IMR-90 (cell line): Measurements from ENCODE around the gene DTD1. TPM values are rescaled to one million over a fixed set of nuclear protein-coding genes. Genes with fewer than 3 reads are reported as not detected.

Experiments
- ATAC-seq: fragments of 200-7000 bp; cut with Tn5 transposase; 2 replicates; pipeline ENCODE4 v1.9.1; 2020; ENCODE audit warnings: low read depth, mild to moderate bottlenecking, moderate library complexity
- BruUV-seq: library from RNA; stranded (reverse); fragments of 400-500 nt; replicated peaks from 2 replicates; lab custom pipeline; 2021; lab: Mats Ljungman, UMichigan
- CTCF ChIA-PET: fragments of 300-600 bp; formaldehyde crosslinking; extraction: SDS; loops from one replicate; lab custom pipeline; 2021; ENCODE audit warnings: antibody characterized with exemption; lab: Yijun Ruan, JAX
- POLR2A ChIA-PET: fragments of 300-600 bp; sonication (Branson Sonifier 250); formaldehyde crosslinking; loops from one replicate; lab custom pipeline; 2022; ENCODE audit warnings: antibody characterized with exemption; ENCODE audit not compliant: unreplicated experiment; lab: Charles Lee
- DNase-seq: peaks from one replicate; pipeline ENCODE4 v3.0.0; 2013
- H2AFZ ChIP-seq: replicated peaks from 2 replicates; pipeline ENCODE3; 2013; ENCODE audit warnings: low read length, mild to moderate bottlenecking; ENCODE audit not compliant: poor library complexity
- H2AK5ac ChIP-seq: 2 replicates; pipeline ENCODE4 v1.6.1; 2013; ENCODE audit warnings: low read depth, low read length, inconsistent platforms
- H2AK9ac ChIP-seq: replicated peaks from 2 replicates; pipeline ENCODE3; 2013; ENCODE audit warnings: mild to moderate bottlenecking, low read depth, low read length, moderate library complexity; ENCODE audit not compliant: poor library complexity
- H2BK120ac ChIP-seq: 2 replicates; pipeline ENCODE4 v1.6.1; 2013; ENCODE audit warnings: low read depth, low read length, inconsistent platforms
- H2BK15ac ChIP-seq: 3 replicates; pipeline ENCODE4 v1.6.1; 2013; ENCODE audit warnings: low read depth, low read length, inconsistent platforms
- H2BK20ac ChIP-seq: 2 replicates; pipeline ENCODE4 v1.6.1; 2013; ENCODE audit warnings: low read depth, mild to moderate bottlenecking, inconsistent platforms, low read length, moderate library complexity
- H2BK5ac ChIP-seq: 2 replicates; pipeline ENCODE4 v1.6.1; 2013; ENCODE audit warnings: mild to moderate bottlenecking, low read depth, low read length, inconsistent platforms; ENCODE audit not compliant: poor library complexity, severe bottlenecking
- H3K14ac ChIP-seq: replicated peaks from 2 replicates; pipeline ENCODE4 v1.6.1; 2013; ENCODE audit warnings: low read depth, low read length, inconsistent platforms
- H3K18ac ChIP-seq: 2 replicates; pipeline ENCODE4 v1.6.1; 2013; ENCODE audit warnings: low read depth, low read length, control low read depth
- H3K23ac ChIP-seq: 2 replicates; pipeline ENCODE4 v1.6.1; 2013; ENCODE audit warnings: low read depth, low read length, inconsistent platforms
- H3K27ac ChIP-seq: 2 replicates; pipeline ENCODE4 v1.5.1; 2013; ENCODE audit warnings: mild to moderate bottlenecking, control low read depth, low read length; ENCODE audit not compliant: insufficient read depth
- H3K27me3 ChIP-seq: 2 replicates; pipeline ENCODE4 v1.6.1; 2013; ENCODE audit warnings: low read length; ENCODE audit not compliant: control insufficient read depth, insufficient read depth
- H3K36me3 ChIP-seq: 2 replicates; pipeline ENCODE4 v1.6.1; 2013; ENCODE audit warnings: low read length, mixed read lengths; ENCODE audit not compliant: control insufficient read depth, insufficient read depth
- H3K4ac ChIP-seq: 2 replicates; pipeline ENCODE4 v1.6.1; 2013; ENCODE audit warnings: low read depth, low read length, inconsistent platforms
- H3K4me1 ChIP-seq: 2 replicates; pipeline ENCODE4 v1.6.1; 2013; ENCODE audit warnings: low read length, mixed read lengths; ENCODE audit not compliant: control insufficient read depth, insufficient read depth
- H3K4me2 ChIP-seq: 2 replicates; pipeline ENCODE4 v1.6.1; 2013; ENCODE audit warnings: low read depth, mild to moderate bottlenecking, control low read depth, low read length, moderate library complexity
- H3K4me3 ChIP-seq: 2 replicates; pipeline ENCODE4 v1.5.1; 2013; ENCODE audit warnings: low read depth, mild to moderate bottlenecking, control low read depth, low read length, moderate library complexity; ENCODE audit not compliant: insufficient read depth
- H3K56ac ChIP-seq: 2 replicates; pipeline ENCODE4 v1.6.1; 2013; ENCODE audit warnings: low read length, inconsistent platforms; ENCODE audit not compliant: insufficient read depth; ENCODE audit errors: extremely low read depth
- H3K79me1 ChIP-seq, 2 experiments: 2 replicates each; pipeline ENCODE4 v1.6.1; 2013; ENCODE audit warnings: low read length in 2 of 2, inconsistent platforms in 1 of 2, low read depth in 1 of 2
- H3K9ac ChIP-seq: 2 replicates; pipeline ENCODE4 v1.6.1; 2013; ENCODE audit warnings: low read depth, low read length, control low read depth
- H3K9me1 ChIP-seq: 2 replicates; pipeline ENCODE4 v1.6.1; 2013; ENCODE audit warnings: low read length, inconsistent platforms; ENCODE audit not compliant: insufficient read depth
- H3K9me3 ChIP-seq: 2 replicates; pipeline ENCODE4 v1.6.1; 2013; ENCODE audit warnings: low read length; ENCODE audit not compliant: control insufficient read depth, insufficient read depth
- H4K20me1 ChIP-seq: 2 replicates; pipeline ENCODE4 v1.6.1; 2013; ENCODE audit warnings: low read length, inconsistent platforms; ENCODE audit not compliant: insufficient read depth
- H4K5ac ChIP-seq: 2 replicates; pipeline ENCODE4 v1.6.1; 2013; ENCODE audit warnings: mild to moderate bottlenecking, low read depth, low read length, control low read depth
- H4K8ac ChIP-seq, 2 experiments: 2 replicates each; pipeline ENCODE4 v1.6.1; 2013; ENCODE audit warnings: low read depth in 2 of 2, low read length in 2 of 2, control low read depth in 1 of 2, inconsistent platforms in 1 of 2
- H4K91ac ChIP-seq: 2 replicates; pipeline ENCODE4 v1.6.1; 2013; ENCODE audit warnings: low read depth, low read length, inconsistent platforms; ENCODE audit not compliant: insufficient read depth
- BHLHE40 ChIP-seq: fragments of 150-350 bp; IDR thresholded peaks from 2 replicates; pipeline ENCODE4 v1.6.1; 2016; ENCODE audit warnings: mild to moderate bottlenecking, low read depth, low read length
- CEBPB ChIP-seq: IDR thresholded peaks from 2 replicates; pipeline ENCODE4 v1.6.1; 2012; ENCODE audit warnings: low read depth, low read length, improper control_type of control experiment
- CHD1 ChIP-seq: IDR thresholded peaks from 2 replicates; pipeline ENCODE4 v1.6.1; 2012; ENCODE audit warnings: low read depth, low read length, improper control_type of control experiment
- FOS ChIP-seq: fragments of 150-350 bp; IDR thresholded peaks from 2 replicates; pipeline ENCODE4 v1.6.1; 2016; ENCODE audit warnings: low read depth, low read length
- MAFK ChIP-seq: IDR thresholded peaks from 2 replicates; pipeline ENCODE4 v1.6.1; 2012; ENCODE audit warnings: low read depth, low read length, improper control_type of control experiment
- MXI1 ChIP-seq: IDR thresholded peaks from 2 replicates; pipeline ENCODE4 v1.6.1; 2012; ENCODE audit warnings: low read depth, mild to moderate bottlenecking, low read length, moderate library complexity, borderline replicate concordance
- NFE2L2 ChIP-seq: fragments of 150-350 bp; IDR thresholded peaks from 2 replicates; pipeline ENCODE4 v1.6.1; 2016; ENCODE audit warnings: low read depth, mild to moderate bottlenecking, low read length
- POLR2A ChIP-seq: IDR thresholded peaks from 2 replicates; pipeline ENCODE4 v1.6.1; 2012; ENCODE audit warnings: mild to moderate bottlenecking, low read depth, low read length
- RAD21 ChIP-seq: IDR thresholded peaks from 2 replicates; pipeline ENCODE4 v1.6.1; 2012; ENCODE audit warnings: low read length, improper control_type of control experiment
- RCOR1 ChIP-seq: IDR thresholded peaks from 2 replicates; pipeline ENCODE4 v1.6.1; 2012; ENCODE audit warnings: mild to moderate bottlenecking, low read length, improper control_type of control experiment; ENCODE audit not compliant: insufficient replicate concordance
- RFX5 ChIP-seq: IDR thresholded peaks from 2 replicates; pipeline ENCODE4 v1.8.0; 2012; ENCODE audit warnings: low read depth, mild to moderate bottlenecking, low read length, moderate library complexity
- SMC3 ChIP-seq: fragments of 150-350 bp; IDR thresholded peaks from 2 replicates; pipeline ENCODE4 v1.6.1; 2016; ENCODE audit warnings: low read depth, mild to moderate bottlenecking, antibody characterized with exemption, low read length, moderate library complexity
- WGBS, 2 experiments: methylation state at CpG; one replicate each; pipeline versions ENCODE4 v1.1.5 to v1.1.7; 2013; ENCODE audit warnings: missing lambda C conversion rate in 2 of 2; ENCODE audit not compliant: insufficient read length in 1 of 2; ENCODE audit errors: extremely low coverage in 2 of 2; 5-methylcytosine and 5-hydroxymethylcytosine counted together
- dilution Hi-C: fragments of 300-500 bp; cut with HindIII; formaldehyde crosslinking; loops from one replicate; pipeline ENCODE4 v1.14.3; 2018; ENCODE audit warnings: low sequenced_read_pairs; ENCODE audit not compliant: unreplicated experiment
- in situ Hi-C: fragments of 300-500 bp; cut with MboI; formaldehyde crosslinking; loops from 3 replicates; pipeline ENCODE4 v1.14.3; 2019; ENCODE audit warnings: low sequenced_read_pairs, inconsistent platforms, mixed read lengths
- intact Hi-C: fragments of 100-400 bp; cut with micrococcal nuclease; formaldehyde crosslinking; loops from 2 replicates; pipeline ENCODE4 v1.10.0; 2022
- polyA plus RNA-seq, 3 experiments: library from polyadenylated mRNA; depleted of rRNA; stranded (reverse); fragments of >200 nt; gene quantifications; 2 replicates each; pipeline ENCODE4 v1.2.3, GENCODE V29; 2012; ENCODE audit warnings: low replicate concordance in 1 of 3
- total RNA-seq: library from RNA; depleted of rRNA; stranded (reverse); fragments of >200 nt; gene quantifications from 2 replicates; pipeline ENCODE4 v1.2.3, GENCODE V29; 2012
- TF ChIP-seq, protein P1 (sequence below): fragments of 150-350 bp; IDR thresholded peaks from 2 replicates; pipeline ENCODE4 v1.6.1; 2017; ENCODE audit warnings: mild to moderate bottlenecking, antibody characterized with exemption, low read length, low read depth
- TF ChIP-seq, protein P2 (sequence below): fragments of 150-350 bp; IDR thresholded peaks from 2 replicates; pipeline ENCODE4 v1.6.1; 2016; ENCODE audit warnings: low read depth, mild to moderate bottlenecking, low read length, moderate library complexity, borderline replicate concordance
- TF ChIP-seq, protein P3 (sequence below): conservative IDR thresholded peaks from 2 replicates; pipeline ENCODE4 v1.5.1; 2012; ENCODE audit warnings: mild to moderate bottlenecking, low read depth, low read length, improper control_type of control experiment

The DTD1 gene
- total and polyA plus RNA-seq, 2 of the 4 experiments (the other 2 are of a cell fraction): 73.1 to 101 TPM

DNA sequence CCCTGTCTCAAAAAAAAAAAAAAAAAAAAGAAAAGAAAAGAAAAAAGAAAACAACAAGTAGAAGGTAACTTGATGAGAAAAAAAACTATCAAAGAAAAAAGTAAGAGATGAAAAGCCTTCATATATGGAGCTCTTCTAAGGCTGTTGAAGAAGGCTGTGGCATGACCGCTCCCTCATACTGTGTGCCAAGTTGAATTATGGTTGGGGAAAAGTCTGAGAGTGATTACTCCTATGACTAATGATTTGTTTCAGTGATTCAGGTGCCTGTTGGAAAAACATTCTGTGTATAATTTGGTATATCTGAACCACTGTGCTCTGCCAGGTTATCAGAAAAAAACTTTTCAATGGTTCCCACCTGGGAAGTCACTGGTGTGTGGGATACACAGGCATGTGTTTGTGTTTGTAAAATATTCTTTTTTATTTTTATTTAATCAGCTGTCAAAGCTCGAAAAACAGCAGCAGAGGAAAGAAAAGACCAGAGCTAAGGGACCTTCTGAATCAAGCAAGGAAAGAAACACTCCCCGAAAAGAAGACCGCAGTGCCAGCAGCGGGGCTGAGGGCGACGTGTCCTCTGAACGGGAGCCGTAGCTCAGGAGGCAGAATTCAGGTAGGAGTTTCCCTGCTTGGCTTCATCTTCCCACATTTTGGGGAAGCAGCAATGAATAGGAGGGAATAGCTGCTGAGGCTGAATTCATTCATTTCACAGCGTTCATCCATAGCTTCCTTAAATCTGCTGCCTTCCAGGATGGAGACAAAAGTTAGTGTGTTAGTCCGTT, 156.0 kb downstream of the DTD1 start:
- no peak overlapping the region for H3K4me3 ChIP-seq
- DNase-seq (no peak), ATAC-seq (no peak)
- no peak overlapping the region for H2BK20ac ChIP-seq
- no peak overlapping the region for H2BK120ac ChIP-seq
- no peak overlapping the region for H2BK5ac ChIP-seq
- dilution Hi-C loops (no loop called here), intact Hi-C loops (no loop called here), in situ Hi-C loops (no loop called here)
- no peak overlapping the region for H3K56ac ChIP-seq
- no TSS peak for BruUV-seq
- no peak overlapping the region for H2BK15ac ChIP-seq
- H3K4me1 ChIP-seq: peaks cover 5% of the 10 kb centered on the region
- H3K9me3 ChIP-seq: no peaks in the 10 kb centered on the region
- no peak overlapping the region for H3K9ac ChIP-seq
- H3K36me3 ChIP-seq: peaks cover 9% of the 10 kb centered on the region
- H3K23ac ChIP-seq: no peak overlapping the region
- no peak overlapping the region for H3K4me2 ChIP-seq
- H4K20me1 ChIP-seq: no peaks in the 10 kb centered on the region
- ChIA-PET CTCF (no interaction called here), POLR2A (interaction anchor here (0.6 kb wide), 1 partner anchor 78 kb away, joined by 8 read pairs; no protein-coding TSS in a partner anchor)
- no peak overlapping the region for H2AFZ ChIP-seq
- 95% methylated on average over 8 of the region's 11 CpGs; no CpG with 5 or more reads in 1 of the 2 experiments for WGBS, 2 experiments
- H3K4ac ChIP-seq: no peak overlapping the region
- H4K5ac ChIP-seq: no peak overlapping the region
- H4K91ac ChIP-seq: no peak overlapping the region
- H3K27ac ChIP-seq: no peak overlapping the region
- H3K27me3 ChIP-seq: no peaks in the 10 kb centered on the region
- no peak overlapping the region for H3K18ac ChIP-seq
- H3K14ac ChIP-seq: no peak overlapping the region
- H3K9me1 ChIP-seq: peaks cover 2% of the 10 kb centered on the region
- H2AK5ac ChIP-seq: no peak overlapping the region
- peaks cover 0 to 5% of the 10 kb centered on the region in 2 experiments; a peak in 2 of 4 replicates for H3K79me1 ChIP-seq
- H2AK9ac ChIP-seq: no peak overlapping the region
- no peak overlapping the region for H4K8ac ChIP-seq
- TF ChIP-seq NFE2L2 (no peak), BHLHE40 (no peak), MAFK (no peak), SMC3 (no peak), RAD21 (no peak), RFX5 (no peak), MXI1 (no peak), POLR2A (no peak), CEBPB (no peak), RCOR1 (no peak), CHD1 (no peak), FOS (no peak)
- TF ChIP-seq, protein P1, sequence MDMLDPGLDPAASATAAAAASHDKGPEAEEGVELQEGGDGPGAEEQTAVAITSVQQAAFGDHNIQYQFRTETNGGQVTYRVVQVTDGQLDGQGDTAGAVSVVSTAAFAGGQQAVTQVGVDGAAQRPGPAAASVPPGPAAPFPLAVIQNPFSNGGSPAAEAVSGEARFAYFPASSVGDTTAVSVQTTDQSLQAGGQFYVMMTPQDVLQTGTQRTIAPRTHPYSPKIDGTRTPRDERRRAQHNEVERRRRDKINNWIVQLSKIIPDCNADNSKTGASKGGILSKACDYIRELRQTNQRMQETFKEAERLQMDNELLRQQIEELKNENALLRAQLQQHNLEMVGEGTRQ: no peak
- TF ChIP-seq, protein P2, sequence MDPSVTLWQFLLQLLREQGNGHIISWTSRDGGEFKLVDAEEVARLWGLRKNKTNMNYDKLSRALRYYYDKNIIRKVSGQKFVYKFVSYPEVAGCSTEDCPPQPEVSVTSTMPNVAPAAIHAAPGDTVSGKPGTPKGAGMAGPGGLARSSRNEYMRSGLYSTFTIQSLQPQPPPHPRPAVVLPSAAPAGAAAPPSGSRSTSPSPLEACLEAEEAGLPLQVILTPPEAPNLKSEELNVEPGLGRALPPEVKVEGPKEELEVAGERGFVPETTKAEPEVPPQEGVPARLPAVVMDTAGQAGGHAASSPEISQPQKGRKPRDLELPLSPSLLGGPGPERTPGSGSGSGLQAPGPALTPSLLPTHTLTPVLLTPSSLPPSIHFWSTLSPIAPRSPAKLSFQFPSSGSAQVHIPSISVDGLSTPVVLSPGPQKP: no peak
- TF ChIP-seq, protein P3, sequence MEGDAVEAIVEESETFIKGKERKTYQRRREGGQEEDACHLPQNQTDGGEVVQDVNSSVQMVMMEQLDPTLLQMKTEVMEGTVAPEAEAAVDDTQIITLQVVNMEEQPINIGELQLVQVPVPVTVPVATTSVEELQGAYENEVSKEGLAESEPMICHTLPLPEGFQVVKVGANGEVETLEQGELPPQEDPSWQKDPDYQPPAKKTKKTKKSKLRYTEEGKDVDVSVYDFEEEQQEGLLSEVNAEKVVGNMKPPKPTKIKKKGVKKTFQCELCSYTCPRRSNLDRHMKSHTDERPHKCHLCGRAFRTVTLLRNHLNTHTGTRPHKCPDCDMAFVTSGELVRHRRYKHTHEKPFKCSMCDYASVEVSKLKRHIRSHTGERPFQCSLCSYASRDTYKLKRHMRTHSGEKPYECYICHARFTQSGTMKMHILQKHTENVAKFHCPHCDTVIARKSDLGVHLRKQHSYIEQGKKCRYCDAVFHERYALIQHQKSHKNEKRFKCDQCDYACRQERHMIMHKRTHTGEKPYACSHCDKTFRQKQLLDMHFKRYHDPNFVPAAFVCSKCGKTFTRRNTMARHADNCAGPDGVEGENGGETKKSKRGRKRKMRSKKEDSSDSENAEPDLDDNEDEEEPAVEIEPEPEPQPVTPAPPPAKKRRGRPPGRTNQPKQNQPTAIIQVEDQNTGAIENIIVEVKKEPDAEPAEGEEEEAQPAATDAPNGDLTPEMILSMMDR: no peak
